Suprapubic skin (tissue), 4 donors: Measurements from ENCODE around the gene RSPO4. TPM values are rescaled to one million over a fixed set of nuclear protein-coding genes. Genes with fewer than 3 reads are reported as not detected.
A peak's percentile ranks its signal among the peaks of the same experiment; 100 is the strongest.

Source experiments
- DNase-seq, 2 donors: peaks; one replicate each; pipeline ENCODE4 v3.0.0-alpha.2; 2019; ENCODE audit warnings: low spot score in 2 of 2
- H3K27ac ChIP-seq: fragments of 200-600 bp; sonication (generic); one replicate; pipeline ENCODE4 v1.5.1; 2019
- H3K27me3 ChIP-seq: fragments of 200-600 bp; sonication (generic); one replicate; pipeline ENCODE4 v1.5.1; 2019
- H3K36me3 ChIP-seq: fragments of 200-600 bp; sonication (generic); one replicate; pipeline ENCODE4 v1.5.1; 2019
- H3K4me1 ChIP-seq: fragments of 200-600 bp; sonication (generic); one replicate; pipeline ENCODE4 v1.5.1; 2019
- H3K4me3 ChIP-seq: fragments of 200-600 bp; sonication (generic); one replicate; pipeline ENCODE4 v1.5.1; 2019; ENCODE audit warnings: mild to moderate bottlenecking
- H3K9me3 ChIP-seq: fragments of 200-600 bp; sonication (generic); one replicate; pipeline ENCODE4 v1.5.1; 2019
- CTCF ChIP-seq, 2 donors: fragments of 200-600 bp in 1 of 2; fragments of 450-650 bp in 1 of 2; sonication (generic) in 1 of 2; IDR thresholded peaks; one replicate each; pipeline ENCODE4 v1.5.1; 2016 to 2019; ENCODE audit warnings: antibody characterized with exemption in 2 of 2, mild to moderate bottlenecking in 1 of 2, moderate library complexity in 1 of 2
- EP300 ChIP-seq: sonication (generic); formaldehyde crosslinking; IDR thresholded peaks from one replicate; pipeline ENCODE4 v1.6.1; 2017; ENCODE audit warnings: antibody characterized with exemption
- POLR2A ChIP-seq, 2 donors: fragments of 450-650 bp; IDR thresholded peaks; one replicate each; pipeline ENCODE4 v1.6.1; 2017; ENCODE audit warnings: antibody characterized with exemption in 2 of 2, mild to moderate bottlenecking in 2 of 2, moderate library complexity in 2 of 2
- POLR2AphosphoS5 ChIP-seq, 3 donors: sonication (generic); formaldehyde crosslinking; IDR thresholded peaks; one replicate each; pipeline ENCODE4 v1.6.1; 2017; ENCODE audit warnings: antibody characterized with exemption in 3 of 3
- WGBS: methylation state at CpG from one replicate; pipeline ENCODE4 v1.1.5; 2018; 5-methylcytosine and 5-hydroxymethylcytosine counted together
- total RNA-seq, 4 donors: library from RNA; depleted of rRNA; stranded (reverse); fragments of >200 nt; gene quantifications; one replicate each; pipeline ENCODE4 v1.1.0, GENCODE V29; 2016

RSPO4 gene
- under 1 TPM; 0.26 to 0.91 (median 0.67) TPM for total RNA-seq

- Histone ChIP-seq H3K9me3 (no peaks in the 10 kb centered on the region), H3K36me3 (no peaks in the 10 kb centered on the region), H3K4me1 (peaks cover 8% of the 10 kb centered on the region), H3K27me3 (peaks cover 46% of the 10 kb centered on the region), H3K4me3 (peak within 1 kb of the TSS; percentile 42), H3K27ac (no peak within 1 kb of the TSS)
- DNase-seq: peak in 1 of 2 donors; percentile 37
- WGBS: 2% methylated on average over 22 of the region's 88 CpGs
- TF ChIP-seq CTCF (IDR thresholded peaks at IDR 0.05): no peak
- no peak for TF ChIP-seq EP300
- TF ChIP-seq POLR2AphosphoS5 (IDR thresholded peaks at IDR 0.05): no peak
Observed at GRCh38 chr20:1001911-1002681, at the start of gene RSPO4. Gene RSPO4, minus strand, starts transcription at chr20:1002311. Its CDS starts 147 bp downstream, at chr20:1002164.

GRCh38 chr20:1050440-1050839, 48.3 kb upstream of the RSPO4 start:
- H3K27me3 ChIP-seq: no peaks in the 10 kb centered on the region
- 84% methylated on average over 6 of the region's 6 CpGs for WGBS
- H3K4me1 ChIP-seq: no peaks in the 10 kb centered on the region
- no peak overlapping the region for H3K4me3 ChIP-seq
- no peaks in the 10 kb centered on the region for H3K9me3 ChIP-seq
- H3K36me3 ChIP-seq: no peaks in the 10 kb centered on the region
- TF ChIP-seq EP300 (no peak), POLR2A (IDR thresholded peaks at IDR 0.05) (no peak), POLR2AphosphoS5 (IDR thresholded peaks at IDR 0.05) (no peak), CTCF (IDR thresholded peaks at IDR 0.05) (no peak)
- no peak for DNase-seq
- H3K27ac ChIP-seq: no peak overlapping the region

DNA sequence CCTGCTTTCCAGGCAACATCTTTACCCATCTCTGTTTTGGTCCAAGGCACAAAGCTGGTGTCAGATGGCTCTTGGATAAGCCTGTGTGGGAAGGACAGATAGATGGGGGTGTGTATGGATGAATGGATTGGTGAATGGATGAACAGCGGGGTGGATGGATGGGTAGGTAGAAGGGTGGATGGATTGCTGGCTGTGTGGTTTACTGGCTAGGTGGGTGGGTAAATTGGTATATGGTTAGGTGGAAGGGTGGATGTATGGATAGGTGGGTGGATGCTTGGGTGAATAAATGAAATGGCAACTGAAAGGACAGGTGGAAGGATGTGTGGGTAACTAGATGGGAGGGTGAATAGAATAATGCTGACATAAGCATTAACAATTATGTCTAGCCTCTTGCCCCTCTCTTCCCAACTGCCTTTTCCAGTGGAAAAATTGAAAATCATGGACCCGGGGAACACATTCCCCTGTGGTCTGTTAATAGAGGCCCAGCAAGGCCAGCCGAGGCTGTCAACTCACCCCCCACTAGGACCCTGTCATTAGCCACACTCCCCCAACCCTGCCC, 43.8 kb upstream of the RSPO4 start:
- H3K4me3 ChIP-seq: no peak overlapping the region
- 99% methylated on average over 2 of the region's 3 CpGs for WGBS
- TF ChIP-seq CTCF (IDR thresholded peaks at IDR 0.05): no peak
- no peak for TF ChIP-seq EP300
- no peak for TF ChIP-seq POLR2AphosphoS5 (IDR thresholded peaks at IDR 0.05)
- no peak for TF ChIP-seq POLR2A (IDR thresholded peaks at IDR 0.05)
- H3K27me3 ChIP-seq: no peaks in the 10 kb centered on the region
- no peaks in the 10 kb centered on the region for H3K9me3 ChIP-seq
- H3K36me3 ChIP-seq: no peaks in the 10 kb centered on the region
- no peak for DNase-seq
- no peak overlapping the region for H3K27ac ChIP-seq
- H3K4me1 ChIP-seq: no peaks in the 10 kb centered on the region

DNA sequence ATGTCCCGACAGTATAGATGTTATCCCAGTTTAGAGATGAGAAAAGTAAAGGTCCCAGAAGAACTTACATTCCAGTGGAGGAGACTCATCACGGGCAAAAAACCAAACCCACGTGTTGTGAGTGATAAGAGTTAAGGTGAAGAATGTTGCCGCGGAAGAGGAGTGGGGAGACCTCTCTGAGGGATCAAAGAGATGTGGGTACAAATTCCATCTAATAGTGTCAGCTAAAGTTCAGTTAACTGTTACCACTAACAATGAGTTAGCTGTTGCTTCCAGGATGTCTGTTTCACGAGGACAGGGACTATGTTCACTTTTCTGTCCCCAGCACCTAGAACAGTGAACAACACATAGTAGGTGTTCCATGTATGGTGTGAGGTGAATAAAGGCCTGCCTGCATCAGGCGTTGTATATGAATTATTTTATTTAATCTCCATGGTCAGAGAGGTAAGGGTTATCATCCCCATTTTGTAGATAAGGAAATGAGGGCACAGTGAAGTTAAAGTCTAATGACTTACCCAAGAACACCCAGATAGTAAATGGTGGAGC, 39.8 kb upstream of the RSPO4 start:
- no peaks in the 10 kb centered on the region for H3K4me1 ChIP-seq
- 73% methylated on average over 7 of the region's 7 CpGs for WGBS
- H3K27me3 ChIP-seq: no peaks in the 10 kb centered on the region
- TF ChIP-seq POLR2AphosphoS5 (IDR thresholded peaks at IDR 0.05) (no peak), POLR2A (IDR thresholded peaks at IDR 0.05) (no peak), CTCF (IDR thresholded peaks at IDR 0.05) (no peak), EP300 (no peak)
- no peak for DNase-seq
- no peaks in the 10 kb centered on the region for H3K9me3 ChIP-seq
- H3K36me3 ChIP-seq: no peaks in the 10 kb centered on the region
- H3K27ac ChIP-seq: no peak overlapping the region
- H3K4me3 ChIP-seq: no peak overlapping the region

GRCh38 chr20:1038205-1038604, 36.1 kb upstream of the RSPO4 start:
- H3K9me3 ChIP-seq: no peaks in the 10 kb centered on the region
- H3K4me1 ChIP-seq: no peaks in the 10 kb centered on the region
- H3K36me3 ChIP-seq: no peaks in the 10 kb centered on the region
- DNase-seq: no peak
- H3K27ac ChIP-seq: no peak overlapping the region
- no peak for TF ChIP-seq CTCF (IDR thresholded peaks at IDR 0.05)
- TF ChIP-seq EP300: no peak
- TF ChIP-seq POLR2A (IDR thresholded peaks at IDR 0.05): no peak
- TF ChIP-seq POLR2AphosphoS5 (IDR thresholded peaks at IDR 0.05): no peak
- no peaks in the 10 kb centered on the region for H3K27me3 ChIP-seq
- WGBS: 73% methylated on average over 2 of the region's 2 CpGs
- H3K4me3 ChIP-seq: no peak overlapping the region
